ENCODE data around the gene CHD9NB.

The CHD9NB gene

GRCh38 chr16:53022374-53022773, 30.3 kb downstream of the CHD9NB start:
- peak; percentile 30 for DNase-seq

DNA sequence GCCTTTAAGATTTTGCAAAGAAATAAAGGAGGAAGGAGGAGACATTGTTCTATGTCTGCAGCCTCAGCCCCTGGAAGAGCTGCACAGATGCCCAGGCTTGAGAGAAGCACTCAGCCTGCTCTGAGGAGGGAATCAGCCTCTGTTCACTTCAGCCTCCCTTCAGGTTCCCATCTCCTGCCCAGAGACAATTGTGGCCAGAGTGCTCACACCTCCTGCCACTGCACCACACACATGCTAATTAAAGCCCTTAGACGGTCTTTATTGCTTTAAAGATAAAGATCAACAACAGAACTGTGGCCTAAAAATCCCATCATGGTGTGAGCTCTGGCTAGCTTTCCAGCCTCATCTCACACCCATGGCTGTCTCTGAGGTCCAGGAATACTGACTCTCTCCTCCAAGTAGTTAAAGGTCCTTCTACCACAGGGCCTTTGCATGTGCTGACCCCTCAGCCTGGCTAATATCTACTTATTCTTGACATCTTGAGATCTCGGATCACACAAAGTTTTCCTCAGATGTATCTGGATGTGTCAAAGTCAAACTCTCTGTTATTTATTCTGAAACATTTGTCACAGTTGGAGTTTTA, 33.8 kb downstream of the CHD9NB start:
- no peak for DNase-seq

DNA sequence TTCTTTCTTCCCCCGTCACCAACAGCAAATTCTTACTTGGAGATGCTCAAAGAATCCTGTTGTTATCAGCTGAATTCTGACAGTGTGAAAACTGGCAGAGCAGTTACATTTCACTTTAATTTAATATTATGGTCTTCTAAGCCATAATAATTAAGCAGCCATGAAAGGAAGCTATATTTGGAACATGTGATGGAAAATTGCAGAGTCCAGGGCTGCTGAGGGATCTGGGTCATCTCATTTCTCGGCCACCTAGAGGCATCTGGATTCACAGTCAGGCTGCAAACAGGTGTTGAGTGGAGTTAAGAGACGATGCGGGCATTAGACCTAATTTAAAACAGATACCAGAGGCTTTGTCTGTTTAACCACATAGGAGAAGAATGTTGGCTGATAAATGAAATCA, 38.4 kb downstream of the CHD9NB start:
- DNase-seq = no peak

- no peak for DNase-seq
Observed at GRCh38 chr16:53007095-53007494, 45.6 kb downstream of the CHD9NB start.

GRCh38 chr16:52997922-52998321, 54.8 kb downstream of the CHD9NB start:
- DNase-seq = no peak

- no peak for DNase-seq
Observed at GRCh38 chr16:52994942-52995341, 57.8 kb downstream of the CHD9NB start.

- no peak for DNase-seq
Observed at GRCh38 chr16:52993179-52993578, 59.5 kb downstream of the CHD9NB start.

DNA sequence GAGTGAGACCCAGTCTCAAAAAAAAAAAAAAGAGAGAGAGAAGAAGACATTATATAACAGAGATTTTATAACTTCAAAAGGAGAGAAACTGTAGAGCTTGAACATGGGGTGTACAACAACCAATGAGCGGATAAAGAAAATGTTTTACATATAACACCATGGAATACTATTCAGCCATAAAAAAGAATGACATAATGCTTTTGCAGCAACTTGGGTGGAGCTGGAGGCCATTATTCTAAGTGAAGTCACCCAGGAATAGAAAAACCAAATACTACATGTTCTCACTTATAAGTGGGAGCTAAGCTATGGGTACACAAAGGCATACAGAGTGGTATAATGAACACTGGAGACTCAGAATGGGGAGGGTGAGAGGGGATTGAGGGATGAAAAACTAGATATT, 61.1 kb downstream of the CHD9NB start:
- DNase-seq = no peak

Measured in activated CD4-positive, alpha-beta T cell treated with anti-CD3 and anti-CD28 coated beads, Interleukin-2, Interleukin-6, amounts not matched to agents 100 ng/mL and 50 ng/mL, durations not matched to agents 16 hours and 8 hours (primary cell).